Measurements from ENCODE around the gene PPP2R2C.

DNA sequence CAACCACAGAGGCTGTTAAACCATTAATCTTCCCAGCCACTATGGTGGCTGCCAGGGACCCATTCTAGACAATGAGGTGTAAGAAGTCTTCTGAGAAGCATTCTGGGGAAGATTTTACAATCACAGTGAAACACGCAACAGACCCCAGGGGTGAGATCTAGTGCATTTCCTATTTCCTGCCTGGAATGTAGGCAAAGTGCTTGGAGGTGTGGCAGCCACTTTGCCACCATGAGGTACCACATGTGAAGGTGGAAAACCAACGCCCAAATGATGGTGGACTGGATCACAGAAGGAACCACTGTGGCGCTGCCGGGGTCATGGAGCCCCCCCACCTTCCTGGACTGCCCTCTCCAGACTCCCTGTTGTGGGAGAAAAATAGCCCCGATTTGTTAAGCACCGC lies 140.9 kb downstream of the PPP2R2C start:
- TF ChIP-seq, protein P1, sequence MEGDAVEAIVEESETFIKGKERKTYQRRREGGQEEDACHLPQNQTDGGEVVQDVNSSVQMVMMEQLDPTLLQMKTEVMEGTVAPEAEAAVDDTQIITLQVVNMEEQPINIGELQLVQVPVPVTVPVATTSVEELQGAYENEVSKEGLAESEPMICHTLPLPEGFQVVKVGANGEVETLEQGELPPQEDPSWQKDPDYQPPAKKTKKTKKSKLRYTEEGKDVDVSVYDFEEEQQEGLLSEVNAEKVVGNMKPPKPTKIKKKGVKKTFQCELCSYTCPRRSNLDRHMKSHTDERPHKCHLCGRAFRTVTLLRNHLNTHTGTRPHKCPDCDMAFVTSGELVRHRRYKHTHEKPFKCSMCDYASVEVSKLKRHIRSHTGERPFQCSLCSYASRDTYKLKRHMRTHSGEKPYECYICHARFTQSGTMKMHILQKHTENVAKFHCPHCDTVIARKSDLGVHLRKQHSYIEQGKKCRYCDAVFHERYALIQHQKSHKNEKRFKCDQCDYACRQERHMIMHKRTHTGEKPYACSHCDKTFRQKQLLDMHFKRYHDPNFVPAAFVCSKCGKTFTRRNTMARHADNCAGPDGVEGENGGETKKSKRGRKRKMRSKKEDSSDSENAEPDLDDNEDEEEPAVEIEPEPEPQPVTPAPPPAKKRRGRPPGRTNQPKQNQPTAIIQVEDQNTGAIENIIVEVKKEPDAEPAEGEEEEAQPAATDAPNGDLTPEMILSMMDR (conservative IDR thresholded peaks at IDR 0.05; ENCODE audit: low read length) = no peak
- no peak for TF ChIP-seq EZH2phosphoT487 (IDR thresholded peaks at IDR 0.05; ENCODE audit: borderline replicate concordance)
